ENCODE results near the gene KCNQ1OT1.

GRCh38 chr11:2685566-2686359 is 14.0 kb downstream of the KCNQ1OT1 start:
- no peak for TF ChIP-seq EP300 (IDR thresholded peaks at IDR 0.05)
- TF ChIP-seq, protein P1, sequence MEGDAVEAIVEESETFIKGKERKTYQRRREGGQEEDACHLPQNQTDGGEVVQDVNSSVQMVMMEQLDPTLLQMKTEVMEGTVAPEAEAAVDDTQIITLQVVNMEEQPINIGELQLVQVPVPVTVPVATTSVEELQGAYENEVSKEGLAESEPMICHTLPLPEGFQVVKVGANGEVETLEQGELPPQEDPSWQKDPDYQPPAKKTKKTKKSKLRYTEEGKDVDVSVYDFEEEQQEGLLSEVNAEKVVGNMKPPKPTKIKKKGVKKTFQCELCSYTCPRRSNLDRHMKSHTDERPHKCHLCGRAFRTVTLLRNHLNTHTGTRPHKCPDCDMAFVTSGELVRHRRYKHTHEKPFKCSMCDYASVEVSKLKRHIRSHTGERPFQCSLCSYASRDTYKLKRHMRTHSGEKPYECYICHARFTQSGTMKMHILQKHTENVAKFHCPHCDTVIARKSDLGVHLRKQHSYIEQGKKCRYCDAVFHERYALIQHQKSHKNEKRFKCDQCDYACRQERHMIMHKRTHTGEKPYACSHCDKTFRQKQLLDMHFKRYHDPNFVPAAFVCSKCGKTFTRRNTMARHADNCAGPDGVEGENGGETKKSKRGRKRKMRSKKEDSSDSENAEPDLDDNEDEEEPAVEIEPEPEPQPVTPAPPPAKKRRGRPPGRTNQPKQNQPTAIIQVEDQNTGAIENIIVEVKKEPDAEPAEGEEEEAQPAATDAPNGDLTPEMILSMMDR (IDR thresholded peaks at IDR 0.05), result no peak
- no peak for TF ChIP-seq POLR2AphosphoS5 (IDR thresholded peaks at IDR 0.05)
- TF ChIP-seq POLR2A (IDR thresholded peaks at IDR 0.05; ENCODE audit: low read depth), result no peak
